ENCODE measurements around the gene TNNI3K. TPM values are rescaled to one million over a fixed set of nuclear protein-coding genes. Genes with fewer than 3 reads are reported as not detected.

TNNI3K gene
- total RNA-seq, 1 experiment from 2014 or later = not detected

GRCh38 chr1:74436078-74436477 lies 200.9 kb downstream of the TNNI3K start:
- no peak for DNase-seq (ENCODE audit: low spot score)

GRCh38 chr1:74437035-74437434 lies 201.8 kb downstream of the TNNI3K start:
- no peak for DNase-seq (ENCODE audit: low spot score)

GRCh38 chr1:74452035-74452434 lies 216.8 kb downstream of the TNNI3K start:
- DNase-seq (ENCODE audit: low spot score) = no peak

GRCh38 chr1:74453277-74453676 lies 218.1 kb downstream of the TNNI3K start:
- DNase-seq (ENCODE audit: low spot score) = no peak

- no peak for DNase-seq (ENCODE audit: low spot score)
Measured at GRCh38 chr1:74455390-74455789, 220.2 kb downstream of the TNNI3K start.

GRCh38 chr1:74457253-74457652 lies 222.1 kb downstream of the TNNI3K start:
- DNase-seq (ENCODE audit: low spot score) = no peak

- no peak for DNase-seq (ENCODE audit: low spot score)
Measured at GRCh38 chr1:74463333-74463988, 228.3 kb downstream of the TNNI3K start.

- no peak for DNase-seq (ENCODE audit: low spot score)
Measured at GRCh38 chr1:74464037-74464436, 228.8 kb downstream of the TNNI3K start.

- no peak for DNase-seq (ENCODE audit: low spot score)
Measured at GRCh38 chr1:74465193-74465681, 230.1 kb downstream of the TNNI3K start.

GRCh38 chr1:74467786-74468377 lies 232.7 kb downstream of the TNNI3K start:
- no peak for DNase-seq (ENCODE audit: low spot score)

- DNase-seq (ENCODE audit: low spot score) = peak; percentile 66
Measured at GRCh38 chr1:74468982-74469603, 233.9 kb downstream of the TNNI3K start.

- no peak for DNase-seq (ENCODE audit: low spot score)
Measured at GRCh38 chr1:74470251-74470650, 235.1 kb downstream of the TNNI3K start.

- no peak for DNase-seq (ENCODE audit: low spot score)
Measured at GRCh38 chr1:74470936-74471335, 235.7 kb downstream of the TNNI3K start.

- DNase-seq (ENCODE audit: low spot score) = no peak
Measured at GRCh38 chr1:74471470-74471869, 236.3 kb downstream of the TNNI3K start.

- DNase-seq (ENCODE audit: low spot score) = no peak
Measured at GRCh38 chr1:74474585-74474984, 239.4 kb downstream of the TNNI3K start.

GRCh38 chr1:74478979-74479378 lies 243.8 kb downstream of the TNNI3K start:
- DNase-seq (ENCODE audit: low spot score) = no peak

GRCh38 chr1:74480068-74480467 lies 244.9 kb downstream of the TNNI3K start:
- DNase-seq (ENCODE audit: low spot score) = no peak

- no peak for DNase-seq (ENCODE audit: low spot score)
Measured at GRCh38 chr1:74481607-74482006, 246.4 kb downstream of the TNNI3K start.

GRCh38 chr1:74485622-74486021 lies 250.4 kb downstream of the TNNI3K start:
- no peak for DNase-seq (ENCODE audit: low spot score)

GRCh38 chr1:74486036-74486435 lies 250.8 kb downstream of the TNNI3K start:
- DNase-seq (ENCODE audit: low spot score) = no peak

GRCh38 chr1:74496669-74497068 lies 261.5 kb downstream of the TNNI3K start:
- DNase-seq (ENCODE audit: low spot score) = no peak

GRCh38 chr1:74498901-74499300 lies 263.7 kb downstream of the TNNI3K start:
- no peak for DNase-seq (ENCODE audit: low spot score)

- DNase-seq (ENCODE audit: low spot score) = peak; percentile 47
Measured at GRCh38 chr1:74502432-74502831, 267.2 kb downstream of the TNNI3K start.

Data from HT-29 (cell line).